A549 (cell line): Measurements from ENCODE around the gene ATP13A5. TPM values are rescaled to one million over a fixed set of nuclear protein-coding genes. Genes with fewer than 3 reads are reported as not detected.

Experiments used
- ATAC-seq, 2 experiments: fragments of 200-7000 bp in 1 of 2; fragments of >200 bp in 1 of 2; cut with Nextera tagmentation in 1 of 2; cut with Tn5 transposase in 1 of 2; 3 replicates each; pipeline versions ENCODE4 v1.8.0 to v1.9.1; 2018 to 2020; ENCODE audit warnings: mild to moderate bottlenecking in 1 of 2, moderate library complexity in 1 of 2
- CTCF ChIA-PET: fragments of 300-600 bp; sonication (Branson Sonifier 250); formaldehyde crosslinking; extraction: SDS; loops from one replicate; lab custom pipeline; 2021; ENCODE audit warnings: antibody characterized with exemption, inconsistent platforms; lab: Yijun Ruan, JAX
- POLR2A ChIA-PET: fragments of 350-600 bp; formaldehyde crosslinking; extraction: SDS; loops from one replicate; lab custom pipeline; 2021; ENCODE audit warnings: antibody characterized with exemption, inconsistent platforms; lab: Yijun Ruan, JAX
- DNase-seq, 2 experiments: peaks; one replicate each; pipeline versions ENCODE4 v3.0.0 to v3.0.0-alpha.2; 2011 to 2016; ENCODE audit warnings: low read depth in 1 of 2, low spot score in 1 of 2
- FAIRE-seq: peaks from 2 replicates; lab custom pipeline; 2011; peaks lifted over from hg19 to GRCh38; lab: Jason Lieb, UNC
- H3K27ac ChIP-seq, 2 experiments: fragments of >200 bp; sonication (Bioruptor Twin); formaldehyde crosslinking; 3 replicates each; pipeline ENCODE4 v1.5.1; 2016 to 2017
- H3K4me1 ChIP-seq: fragments of >200 bp; sonication (Bioruptor Twin); formaldehyde crosslinking; 3 replicates; pipeline ENCODE4 v1.6.1; 2016
- H3K4me2 ChIP-seq: fragments of >200 bp; sonication (Bioruptor Twin); formaldehyde crosslinking; 3 replicates; pipeline ENCODE4 v1.6.1; 2016
- H3K4me3 ChIP-seq: fragments of >200 bp; sonication (Bioruptor Twin); formaldehyde crosslinking; 3 replicates; pipeline ENCODE4 v1.5.1; 2016
- H3K9me3 ChIP-seq: fragments of >200 bp; sonication (Bioruptor Twin); formaldehyde crosslinking; 3 replicates; pipeline ENCODE4 v1.6.1; 2016
- ATOH8 ChIP-seq: fragments of 250-450 bp; sonication (Bioruptor Pico); IDR thresholded peaks from 2 replicates; pipeline ENCODE4 v1.5.0; 2020; ENCODE audit warnings: low read depth, mild to moderate bottlenecking, moderate library complexity
- CBX8 ChIP-seq: fragments of 200-600 bp; sonication (generic); IDR thresholded peaks from 2 replicates; pipeline ENCODE4 v1.6.1; 2016
- CHD4 ChIP-seq: fragments of 200-600 bp; sonication (generic); IDR thresholded peaks from 2 replicates; pipeline ENCODE4 v1.6.1; 2016; ENCODE audit warnings: antibody characterized with exemption, mild to moderate bottlenecking, borderline replicate concordance
- E2F6 ChIP-seq: IDR thresholded peaks from 2 replicates; pipeline ENCODE4 v1.6.1; 2012; ENCODE audit warnings: low read depth, borderline replicate concordance
- EHMT2 ChIP-seq: fragments of 200-600 bp; sonication (generic); IDR thresholded peaks from 2 replicates; pipeline ENCODE4 v1.6.1; 2016; ENCODE audit warnings: antibody characterized with exemption, low read depth, mild to moderate bottlenecking, moderate library complexity
- ELK1 ChIP-seq: fragments of 150-350 bp; IDR thresholded peaks from 2 replicates; pipeline ENCODE4 v1.6.1; 2014; ENCODE audit warnings: low read depth, mild to moderate bottlenecking, low read length
- FOSB ChIP-seq: fragments of 250-450 bp; sonication (Bioruptor Pico); IDR thresholded peaks from 2 replicates; pipeline ENCODE4 v1.5.0; 2020; ENCODE audit warnings: mild to moderate bottlenecking, moderate library complexity
- HDAC2 ChIP-seq: fragments of 200-600 bp; sonication (generic); IDR thresholded peaks from 2 replicates; pipeline ENCODE4 v1.6.1; 2016
- HES2 ChIP-seq: fragments of >200 bp; sonication (Bioruptor Twin); formaldehyde crosslinking; IDR thresholded peaks from 2 replicates; pipeline ENCODE4 v1.6.1; 2016
- HEYL ChIP-seq: fragments of 250-450 bp; sonication (Bioruptor Pico); IDR thresholded peaks from 2 replicates; pipeline ENCODE4 v1.8.0; 2021; ENCODE audit warnings: mild to moderate bottlenecking, moderate library complexity
- HMGXB4 ChIP-seq: fragments of 250-450 bp; sonication (Bioruptor Pico); IDR thresholded peaks from 2 replicates; pipeline ENCODE4 v1.5.0; 2021; ENCODE audit warnings: mild to moderate bottlenecking, moderate library complexity, borderline replicate concordance
- HOXB13 ChIP-seq: fragments of 250-450 bp; sonication (Bioruptor Pico); IDR thresholded peaks from 2 replicates; pipeline ENCODE4 v1.5.0; 2020; ENCODE audit warnings: low read depth, mild to moderate bottlenecking, moderate library complexity
- MAFK ChIP-seq: fragments of 450-650 bp; IDR thresholded peaks from 2 replicates; pipeline ENCODE4 v1.6.1; 2014; ENCODE audit not compliant: partially characterized antibody
- MAX ChIP-seq: IDR thresholded peaks from 2 replicates; pipeline ENCODE4 v1.6.1; 2012
- MYC ChIP-seq: IDR thresholded peaks from 2 replicates; pipeline ENCODE4 v1.6.1; 2012; ENCODE audit warnings: mild to moderate bottlenecking, inconsistent platforms, low read length, improper control_type of control experiment, borderline replicate concordance
- NFE2L2 ChIP-seq: fragments of 150-350 bp; conservative IDR thresholded peaks from 2 replicates; pipeline ENCODE4 v1.6.1; 2014; ENCODE audit warnings: low read length
- PBX3 ChIP-seq: IDR thresholded peaks from 2 replicates; pipeline ENCODE4 v1.6.1; 2012
- POLR2A ChIP-seq: IDR thresholded peaks from 2 replicates; pipeline ENCODE4 v1.6.1; 2012; ENCODE audit warnings: mild to moderate bottlenecking, low read length
- TP53 ChIP-seq: fragments of 250-450 bp; sonication (Bioruptor Pico); IDR thresholded peaks from 2 replicates; pipeline ENCODE4 v1.5.0; 2021; ENCODE audit warnings: mild to moderate bottlenecking, moderate library complexity
- ZFP36 ChIP-seq: fragments of 450-650 bp; IDR thresholded peaks from 2 replicates; pipeline ENCODE4 v1.6.1; 2014; ENCODE audit warnings: borderline replicate concordance; ENCODE audit not compliant: partially characterized antibody
- whole genome bisulfite sequencing: methylation state at CpG from one replicate; pipeline ENCODE4 v1.1.6; 2017; ENCODE audit errors: missing lambda C conversion rate; 5-methylcytosine and 5-hydroxymethylcytosine counted together
- polyA plus RNA-seq, 4 experiments: library from polyadenylated mRNA; depleted of rRNA in 3 of 4; stranded (reverse); fragments of >200 nt; fragmentation: RNase III in 1 of 4; extraction: RNeasy Plus Mini Kit Qiagen cat#74134 plus additional on column Dnase treatment in 1 of 4; gene quantifications; 2 replicates in 3 of 4; 3 replicates in 1 of 4; pipeline ENCODE4 v1.2.3, GENCODE V29; 2011 to 2017

The ATP13A5 gene
- polyA plus RNA-seq, 2 of the 4 experiments (the other 2 are of a cell fraction), result not detected

- Histone ChIP-seq H3K4me3 (no peak overlapping the region), H3K4me2 (no peak overlapping the region)
Measured at GRCh38 chr3:193231201-193231600, 147.4 kb downstream of the ATP13A5 start.

GRCh38 chr3:193230610-193231009, 147.9 kb downstream of the ATP13A5 start:
- no peak overlapping the region for H3K4me3 ChIP-seq
- FAIRE-seq, result no peak
- no peak for ATAC-seq
- 17% methylated on average over 4 of the region's 4 CpGs for WGBS
- H3K4me1 ChIP-seq, result no peaks in the 10 kb centered on the region
- no peaks in the 10 kb centered on the region for H3K9me3 ChIP-seq
- no peak for DNase-seq
- CTCF ChIA-PET, result no interaction called here
- POLR2A ChIA-PET, result no interaction called here
- TF ChIP-seq CBX8, result no peak
- TF ChIP-seq ATOH8 (CRISPR knock-in tag), result no peak
- TF ChIP-seq HDAC2, result no peak
- no peak for TF ChIP-seq HEYL (CRISPR knock-in tag)
- TF ChIP-seq ELK1, result no peak
- no peak for TF ChIP-seq HES2
- no peak for TF ChIP-seq MAX
- no peak for TF ChIP-seq E2F6
- no peak for TF ChIP-seq POLR2A
- TF ChIP-seq MYC, result no peak
- TF ChIP-seq NFE2L2, result no peak
- TF ChIP-seq, all 56 proteins: peak for 0
- Histone ChIP-seq H3K27ac (no peak overlapping the region), H3K4me2 (no peak overlapping the region)

More at GRCh38 chr3:193231201-193231600, 147.4 kb downstream of the ATP13A5 start:
- 49% methylated on average over 5 of the region's 6 CpGs for WGBS
- FAIRE-seq, result no peak
- ATAC-seq, result no peak
- POLR2A ChIA-PET, result no interaction called here
- Histone ChIP-seq H3K9me3 (no peaks in the 10 kb centered on the region), H3K4me1 (no peaks in the 10 kb centered on the region), H3K27ac (no peak overlapping the region)
- TF ChIP-seq TP53 (CRISPR knock-in tag) (no peak), NFE2L2 (no peak), PBX3 (no peak), HDAC2 (no peak), MYC (no peak), CHD4 (no peak), EHMT2 (no peak), ZFP36 (no peak)
- no peak for DNase-seq
- CTCF ChIA-PET, result no interaction called here

GRCh38 chr3:193229851-193230420, 148.6 kb downstream of the ATP13A5 start:
- ChIA-PET CTCF (no interaction called here), POLR2A (no interaction called here)
- no peak for ATAC-seq
- 37% methylated on average over 4 of the region's 4 CpGs for WGBS
- no peak for FAIRE-seq
- TF ChIP-seq FOSB, result no peak
- TF ChIP-seq ELK1, result no peak
- TF ChIP-seq HOXB13 (CRISPR knock-in tag), result no peak
- TF ChIP-seq MAFK, result no peak
- TF ChIP-seq HDAC2, result no peak
- TF ChIP-seq HMGXB4, result no peak
- DNase-seq, result no peak
- no peaks in the 10 kb centered on the region for H3K4me1 ChIP-seq
- no peak overlapping the region for H3K4me2 ChIP-seq
- no peaks in the 10 kb centered on the region for H3K9me3 ChIP-seq
- no peak overlapping the region for H3K27ac ChIP-seq
- H3K4me3 ChIP-seq, result no peak overlapping the region
